GF-D8 (cell line): ENCODE measurements around the gene GPX8.
A peak's percentile ranks its signal among the peaks of the same experiment; 100 is the strongest.

Experiments used
- DNase-seq: peaks from one replicate; lab custom pipeline; 2025; lab: John Stamatoyannopoulos, UW

Gene GPX8, protein sequence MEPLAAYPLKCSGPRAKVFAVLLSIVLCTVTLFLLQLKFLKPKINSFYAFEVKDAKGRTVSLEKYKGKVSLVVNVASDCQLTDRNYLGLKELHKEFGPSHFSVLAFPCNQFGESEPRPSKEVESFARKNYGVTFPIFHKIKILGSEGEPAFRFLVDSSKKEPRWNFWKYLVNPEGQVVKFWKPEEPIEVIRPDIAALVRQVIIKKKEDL

DNA sequence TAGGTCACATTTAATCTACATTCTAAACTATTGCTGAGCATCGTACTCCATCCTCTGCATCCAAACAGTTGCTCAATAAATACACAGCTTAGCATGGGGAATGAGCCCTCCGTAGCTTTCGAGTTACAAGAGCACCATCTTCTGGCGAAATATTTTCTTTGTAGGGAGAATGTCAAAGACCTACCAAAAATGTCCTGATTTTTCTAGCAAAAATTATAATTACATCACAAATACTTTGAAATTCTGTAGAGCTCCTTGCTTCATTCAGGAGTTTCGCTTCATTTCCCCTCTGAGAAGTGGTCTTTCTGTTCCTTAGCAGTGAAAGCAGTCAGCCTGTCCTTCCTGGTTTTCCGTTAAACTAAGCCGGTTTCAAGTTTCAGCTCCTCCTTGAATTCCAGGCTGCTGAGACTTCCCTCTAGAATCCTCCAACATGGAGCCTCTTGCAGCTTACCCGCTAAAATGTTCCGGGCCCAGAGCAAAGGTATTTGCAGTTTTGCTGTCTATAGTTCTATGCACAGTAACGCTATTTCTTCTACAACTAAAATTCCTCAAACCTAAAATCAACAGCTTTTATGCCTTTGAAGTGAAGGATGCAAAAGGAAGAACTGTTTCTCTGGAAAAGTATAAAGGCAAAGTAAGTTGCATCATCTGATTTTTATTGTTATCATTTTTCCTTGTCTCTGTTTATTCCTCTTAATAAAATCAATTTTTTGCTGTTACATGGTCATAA, at the start of gene GPX8:
Gene GPX8, plus strand, starts transcription at position 409 of the 730 bp plus-strand sequence. Its CDS starts 22 bp downstream, at position 431.
- no peak for DNase-seq

DNA sequence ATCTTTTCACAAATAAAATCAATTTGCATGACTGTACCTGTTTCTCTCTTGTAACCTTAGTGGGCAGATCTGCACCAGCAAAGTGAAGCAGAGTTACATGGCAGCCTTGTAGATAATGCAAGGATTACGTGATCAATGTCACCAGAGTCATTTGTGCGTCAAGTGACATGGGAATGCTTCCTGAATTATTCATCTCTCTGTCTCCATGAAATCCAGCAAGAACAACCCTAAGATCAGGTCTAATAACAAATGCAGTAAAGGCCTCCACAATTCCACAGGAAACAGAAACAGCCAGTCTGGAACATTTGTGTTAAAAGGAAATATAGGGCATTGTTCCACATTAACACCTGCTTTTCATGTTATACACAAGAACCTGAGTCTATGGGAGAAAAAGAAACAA, 49.8 kb upstream of the GPX8 start:
- DNase-seq, result no peak

DNA sequence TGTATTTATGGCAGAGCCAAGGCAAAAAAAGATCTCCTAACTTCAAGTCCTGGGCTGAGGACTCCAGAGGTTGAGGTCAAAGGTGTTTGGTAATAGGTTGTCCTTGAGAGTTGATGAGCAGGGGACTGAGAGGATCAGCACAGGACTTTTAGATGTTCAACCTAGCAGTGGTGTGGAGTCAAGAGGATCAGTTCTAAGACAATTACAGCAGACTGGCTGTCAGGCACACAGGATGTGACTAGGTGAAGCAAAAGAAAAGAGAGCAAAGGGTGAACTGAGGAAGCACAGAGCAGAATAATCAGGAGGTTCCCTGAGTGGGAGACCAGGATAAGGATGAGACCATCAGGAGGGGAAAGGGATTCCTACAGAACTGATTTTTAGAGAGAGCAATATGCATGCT, 46.6 kb upstream of the GPX8 start:
- no peak for DNase-seq

DNA sequence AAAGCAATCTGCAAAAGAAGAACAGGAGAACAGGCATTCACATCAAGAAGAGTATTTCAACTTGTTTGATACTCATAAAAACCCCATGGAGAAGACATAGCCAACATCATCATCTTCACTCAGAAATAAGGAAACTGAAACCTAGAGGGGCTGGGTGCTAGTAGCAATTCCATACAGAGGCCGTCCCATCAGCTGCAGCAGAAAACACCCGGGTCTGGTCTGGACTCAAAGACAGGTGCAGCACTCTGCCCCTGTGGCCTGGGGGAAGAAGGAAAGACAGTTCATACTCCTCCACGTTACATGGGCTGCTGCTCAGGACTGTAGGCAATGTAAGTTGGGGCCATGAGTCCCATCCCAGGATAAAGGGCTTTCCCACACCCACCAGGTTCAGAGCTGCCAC, 45.9 kb upstream of the GPX8 start:
- DNase-seq, result no peak

DNA sequence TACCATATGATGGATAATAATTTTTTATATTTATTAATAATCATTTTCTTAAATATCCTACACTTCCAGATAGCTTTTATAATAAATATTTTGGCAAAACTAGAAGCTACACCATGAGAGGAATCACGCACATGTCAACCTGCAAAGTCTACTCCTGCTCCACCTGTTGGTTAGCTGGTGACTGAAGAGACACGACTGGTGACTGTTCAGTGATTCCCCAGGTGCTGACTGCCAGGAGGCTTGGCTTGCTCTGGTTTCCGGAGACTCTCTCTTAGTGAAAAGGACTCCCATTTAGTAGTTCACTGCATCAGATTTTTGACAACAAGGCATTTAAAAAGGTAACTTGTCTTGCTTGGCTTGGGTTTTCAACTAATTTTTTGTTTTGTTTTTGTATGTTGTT, 36.6 kb upstream of the GPX8 start:
- DNase-seq, result no peak

DNA sequence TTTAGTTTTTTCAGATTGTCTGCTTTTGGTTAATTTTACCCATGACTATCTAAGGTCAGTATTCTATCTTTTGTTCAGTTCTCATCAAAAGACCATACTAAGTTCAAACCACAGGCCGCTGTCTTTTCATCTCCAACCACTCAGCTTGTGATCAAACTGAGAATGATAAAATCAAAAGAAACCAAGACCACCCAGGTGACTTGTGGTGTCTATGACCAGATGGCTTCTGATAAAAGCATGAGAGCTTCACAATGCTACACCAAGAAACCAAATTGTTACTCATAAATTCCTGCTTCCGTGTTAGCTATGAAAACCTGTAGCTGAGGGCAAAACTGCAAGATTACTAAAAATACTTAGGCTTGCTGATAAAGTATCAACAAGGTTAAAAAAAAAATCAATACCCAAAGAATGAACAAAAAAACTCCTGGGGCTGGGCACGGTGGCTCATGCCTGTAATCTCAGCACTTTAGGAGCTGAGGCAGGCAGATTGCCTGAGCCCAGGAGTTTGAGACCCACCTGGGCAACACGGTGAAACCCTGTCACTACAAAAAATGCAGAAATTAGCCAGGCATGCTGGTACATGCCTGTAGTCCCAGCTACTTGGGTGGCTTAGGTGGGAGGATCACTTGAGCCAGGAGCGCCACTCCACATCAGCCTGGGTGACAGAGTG, 25.8 kb upstream of the GPX8 start:
- no peak for DNase-seq

DNA sequence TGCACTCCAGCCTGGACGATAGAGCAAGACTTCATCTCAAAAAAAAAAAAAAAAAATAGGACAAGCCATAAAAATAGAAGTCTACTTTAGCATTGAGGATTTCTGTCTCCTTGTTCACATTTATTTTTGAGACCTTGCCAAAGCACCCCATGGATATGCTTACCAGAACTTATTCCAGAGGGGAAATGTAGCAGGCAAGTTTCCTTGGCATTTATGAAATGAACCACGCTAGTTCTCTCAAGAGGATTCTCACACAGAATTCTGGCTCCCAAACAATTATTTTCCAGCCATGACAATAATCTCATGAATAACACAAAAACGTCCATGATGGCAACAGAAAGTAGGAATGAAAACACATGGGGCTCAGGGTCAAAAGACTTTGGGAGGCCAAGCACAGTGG, 23.4 kb upstream of the GPX8 start:
- no peak for DNase-seq

DNA sequence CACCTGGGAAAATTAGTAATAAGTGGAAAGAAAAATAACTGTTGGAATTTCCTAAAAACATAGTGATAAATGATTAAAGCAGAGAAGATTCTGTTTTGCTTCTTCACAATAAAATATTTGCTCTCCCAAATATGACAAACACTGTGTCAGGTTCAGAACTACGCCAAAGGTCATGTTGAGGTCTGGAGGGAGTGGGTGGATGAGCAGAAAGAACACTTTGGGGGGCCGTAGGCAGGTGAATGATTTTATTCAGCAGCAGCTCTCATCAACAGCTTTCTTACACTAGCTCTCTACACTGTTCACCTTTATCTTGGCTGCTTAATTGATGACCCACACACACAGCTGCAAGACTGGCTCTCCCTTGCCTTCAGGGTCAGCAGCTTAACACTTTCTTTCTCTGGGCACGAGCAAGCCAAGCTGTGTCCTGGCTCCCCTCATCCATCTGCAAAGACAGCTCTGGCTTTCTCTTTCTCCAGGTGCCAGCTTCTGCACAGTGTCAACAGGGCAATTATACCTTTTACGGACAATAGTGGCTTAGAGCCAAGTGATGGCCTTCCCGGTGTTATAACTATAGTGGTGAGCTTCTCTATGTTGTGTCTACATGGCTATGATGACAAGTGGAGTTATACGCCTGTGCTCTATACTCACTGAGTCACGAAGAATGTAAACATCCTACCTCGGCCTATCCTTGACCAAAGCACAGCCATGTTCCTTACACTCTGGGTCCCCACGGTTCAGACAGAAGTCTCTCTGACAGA, 18.9 kb upstream of the GPX8 start:
- DNase-seq, result no peak

DNA sequence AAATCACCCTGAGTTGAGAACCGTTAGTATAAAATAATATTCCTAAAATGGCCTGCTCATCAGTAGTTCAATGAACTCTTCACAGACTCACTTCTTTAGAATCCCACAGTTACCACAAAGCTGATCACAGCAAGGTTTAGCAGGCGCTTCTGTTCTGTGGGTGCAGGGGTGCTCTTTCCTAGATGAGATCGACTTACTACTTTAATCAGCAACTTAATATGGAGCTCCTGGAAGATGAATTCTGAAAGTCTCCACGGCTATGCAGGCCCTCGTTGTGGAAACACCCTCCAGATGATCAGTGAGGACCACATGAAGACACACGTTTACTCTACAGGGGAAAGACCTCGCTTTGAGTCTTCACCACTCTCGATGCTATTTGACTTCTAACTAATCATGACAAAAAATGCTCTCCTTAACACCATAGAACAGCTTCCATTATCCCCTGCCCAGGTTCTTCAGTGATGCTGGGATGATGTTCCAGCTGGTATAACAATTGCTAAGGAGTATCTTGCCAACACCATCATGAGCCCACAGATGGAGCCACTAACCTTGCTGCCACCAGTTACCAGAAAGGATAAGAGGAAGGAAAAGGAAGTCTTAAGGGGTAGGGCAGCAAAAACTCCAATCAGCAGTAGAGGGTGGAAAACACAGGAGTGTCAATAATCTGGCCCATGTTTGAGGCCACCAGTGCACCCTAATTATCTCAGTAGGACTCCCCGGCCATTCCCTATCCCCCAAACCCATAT, 17.9 kb upstream of the GPX8 start:
- DNase-seq, result no peak

DNA sequence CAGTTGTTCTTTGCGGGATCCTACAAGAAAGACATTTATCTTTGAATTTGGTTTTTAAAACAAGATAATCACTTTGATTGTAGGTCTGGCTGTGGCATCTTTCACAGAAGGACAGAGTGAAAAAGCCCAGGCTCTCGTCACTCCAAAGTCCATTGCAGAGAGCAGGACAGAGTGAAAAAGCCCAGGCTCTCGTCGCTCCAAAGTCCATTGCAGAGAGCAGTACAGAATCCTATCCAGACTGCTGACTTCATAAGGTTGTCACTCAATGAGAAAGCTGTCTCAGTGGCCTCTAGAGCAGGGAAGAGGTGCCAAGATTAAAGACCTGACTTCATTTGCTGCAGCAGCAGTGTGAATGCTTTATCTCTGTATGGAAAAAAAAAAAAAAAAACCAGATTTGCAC, 16.3 kb upstream of the GPX8 start:
- DNase-seq, result no peak

DNA sequence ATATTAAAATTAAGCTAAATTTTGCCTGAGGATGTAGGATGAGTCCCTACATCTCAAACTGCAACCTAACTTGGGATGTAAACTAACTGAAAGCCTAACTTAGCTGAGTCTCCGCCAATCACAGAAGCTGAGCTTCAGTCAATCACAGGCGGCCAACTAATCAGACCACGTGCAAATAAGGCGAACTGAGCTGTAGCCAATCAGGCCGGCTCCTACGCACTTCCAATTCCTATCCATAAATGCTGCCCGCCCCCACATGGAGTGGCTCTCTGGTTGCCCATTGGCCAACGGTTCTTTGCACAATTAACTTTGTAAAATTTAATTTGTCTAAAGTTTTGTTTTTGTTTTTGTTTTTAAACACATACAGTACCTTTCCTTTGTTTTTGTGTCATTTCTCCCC, 13.9 kb upstream of the GPX8 start:
- DNase-seq, result no peak

DNA sequence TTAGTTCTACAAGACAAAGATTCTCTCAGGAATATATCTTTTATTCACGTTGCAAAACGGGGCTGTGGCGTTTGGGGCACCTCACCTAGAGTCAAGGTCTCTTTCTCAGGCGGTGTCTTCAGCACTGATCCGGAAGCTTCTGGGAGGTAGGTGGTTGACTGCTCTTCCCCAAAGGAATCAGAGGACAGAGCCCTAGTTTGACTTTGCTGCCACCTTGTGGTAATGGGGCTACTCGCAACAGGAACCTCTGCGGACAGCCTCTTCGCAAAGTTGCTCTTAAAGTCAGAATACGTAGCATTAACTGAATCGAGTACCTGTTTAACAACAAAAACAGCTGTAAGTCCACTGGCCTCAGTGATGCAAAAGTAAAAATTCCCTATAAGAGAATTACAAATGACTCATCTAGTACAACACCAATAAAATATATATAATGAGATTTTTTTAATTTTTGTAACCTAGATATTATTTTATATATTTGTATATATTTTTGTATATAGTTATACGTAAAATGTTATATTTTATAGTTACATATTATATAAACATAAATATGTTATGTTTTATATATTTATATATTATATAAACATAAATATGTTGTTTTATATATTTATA, 13.3 kb upstream of the GPX8 start:
- DNase-seq, result peak; percentile 0

DNA sequence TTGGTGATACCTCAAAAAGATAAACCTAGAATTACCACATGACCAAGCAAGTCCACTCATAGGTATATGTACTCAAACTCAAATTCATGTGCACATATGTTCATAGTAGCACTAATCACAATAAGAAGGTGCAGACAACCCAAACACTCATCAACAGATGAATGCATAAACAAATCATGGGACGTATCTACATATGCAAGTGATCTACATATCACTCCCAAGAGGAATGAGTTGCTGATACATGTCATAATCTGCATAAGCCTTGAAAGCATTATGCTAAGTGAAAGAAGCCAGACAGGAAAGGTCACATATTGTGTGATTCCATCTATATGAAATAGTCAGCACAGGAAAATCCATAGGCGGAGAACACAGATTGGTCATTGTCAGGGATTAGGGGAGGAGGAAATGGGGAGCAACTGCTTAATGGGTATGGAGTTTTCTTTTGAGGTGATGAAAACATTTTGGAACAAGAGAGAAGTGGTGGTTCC, 10.6 kb upstream of the GPX8 start:
- DNase-seq, result no peak

DNA sequence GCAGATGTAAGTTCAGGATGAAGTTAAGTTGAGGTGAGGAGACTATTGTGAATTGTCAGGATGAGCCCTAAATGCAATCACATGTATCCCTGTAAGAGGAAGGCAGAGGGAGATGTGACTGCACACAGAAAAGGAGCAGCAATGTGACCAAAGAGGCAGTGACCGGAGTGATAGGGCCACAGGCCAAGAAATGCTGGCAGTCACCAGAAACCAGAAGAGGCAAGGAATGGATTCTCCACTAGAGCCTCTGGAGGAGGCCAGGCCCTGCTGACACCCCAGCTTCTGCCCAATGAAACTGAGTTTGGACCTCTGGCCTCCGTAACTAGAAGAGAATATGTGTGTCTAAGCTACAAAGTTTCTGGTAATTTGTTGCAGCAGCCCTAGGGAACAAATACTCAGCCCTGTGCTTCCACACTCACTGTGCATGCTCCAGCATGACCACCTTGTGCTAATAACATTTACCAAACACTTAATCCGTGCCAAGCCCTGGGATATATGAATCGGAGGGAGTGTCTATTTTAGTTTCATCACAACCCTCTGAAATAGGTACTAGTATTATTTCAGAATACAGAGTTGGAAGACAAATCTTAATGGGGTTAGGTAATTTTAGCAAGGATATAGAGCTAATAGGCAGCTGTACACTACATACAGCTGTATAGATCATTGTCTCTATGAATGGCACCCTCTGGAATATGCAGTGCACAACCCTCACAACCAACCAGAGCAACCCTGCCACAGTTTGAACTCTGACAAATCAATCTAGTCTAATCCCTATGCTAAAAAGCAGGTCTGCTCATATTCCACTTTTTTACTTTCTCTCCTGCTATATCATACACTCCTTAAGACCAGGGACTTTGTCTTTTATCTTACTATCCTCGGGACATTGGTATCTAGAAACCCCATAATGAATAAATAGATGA, 7.8 kb upstream of the GPX8 start:
- no peak for DNase-seq

DNA sequence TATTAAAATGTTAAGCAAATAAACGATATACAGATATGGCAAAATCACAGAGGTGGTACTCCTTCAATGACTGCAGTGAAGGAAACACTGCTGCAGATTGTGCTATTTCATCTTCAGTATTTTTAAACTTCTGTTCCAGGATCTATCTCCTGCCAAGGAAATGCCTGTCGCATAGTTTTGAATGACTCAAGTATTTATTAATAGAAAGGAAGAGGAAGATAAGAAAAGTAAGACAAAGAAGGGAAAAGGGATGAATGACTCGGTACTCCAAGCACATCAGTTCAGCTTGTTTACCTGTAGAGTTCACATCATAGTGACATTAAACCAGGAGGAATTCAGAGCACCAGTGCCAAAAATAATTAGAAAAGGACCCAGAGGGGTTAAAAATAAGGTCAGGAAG, 5.1 kb upstream of the GPX8 start:
- no peak for DNase-seq

DNA sequence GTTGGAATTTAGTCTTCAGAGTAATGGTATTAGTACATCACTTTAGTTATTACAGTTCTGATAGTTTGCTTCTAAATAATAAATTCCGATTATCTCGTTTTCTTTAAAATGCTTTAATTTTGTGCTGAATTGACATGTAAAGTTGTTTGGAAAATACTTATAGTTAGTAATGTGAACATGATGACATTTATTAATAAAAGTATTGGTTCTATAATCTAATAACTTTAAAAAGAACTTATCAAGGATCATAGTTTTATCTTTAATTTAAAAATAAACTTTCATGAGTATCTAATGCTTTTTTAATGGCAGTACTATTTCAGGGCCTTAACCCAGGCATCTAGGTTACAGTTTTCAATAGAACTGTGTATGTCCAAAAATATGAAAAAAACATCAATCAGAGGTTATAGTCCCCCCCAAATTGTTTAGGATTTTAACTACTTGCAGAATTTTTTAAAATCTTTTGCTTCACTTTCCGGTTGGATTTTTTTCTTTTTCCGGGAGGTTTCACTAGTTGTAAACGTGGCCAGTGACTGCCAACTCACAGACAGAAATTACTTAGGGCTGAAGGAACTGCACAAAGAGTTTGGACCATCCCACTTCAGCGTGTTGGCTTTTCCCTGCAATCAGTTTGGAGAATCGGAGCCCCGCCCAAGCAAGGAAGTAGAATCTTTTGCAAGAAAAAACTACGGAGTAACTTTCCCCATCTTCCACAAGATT, 680 bp downstream of the GPX8 start:
- DNase-seq, result no peak

DNA sequence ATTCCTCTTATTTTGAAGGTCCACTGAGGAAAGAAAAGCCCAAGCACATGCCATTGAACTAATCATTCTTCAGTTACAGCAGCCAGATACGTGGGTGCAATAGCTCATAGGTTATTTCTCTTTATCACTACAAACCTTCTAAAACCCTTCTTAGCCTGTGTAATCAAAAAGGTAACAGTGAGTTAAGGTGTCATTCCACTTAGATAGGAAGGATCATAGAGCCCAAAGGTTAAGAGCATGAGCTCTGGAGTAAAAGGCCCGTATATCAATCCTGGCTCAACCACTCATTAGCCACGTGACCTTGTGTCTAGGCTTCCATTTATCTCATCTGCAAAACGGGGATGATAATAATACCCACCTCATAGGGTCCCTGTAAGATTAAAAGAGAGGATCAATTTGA, 2.7 kb downstream of the GPX8 start:
- no peak for DNase-seq

DNA sequence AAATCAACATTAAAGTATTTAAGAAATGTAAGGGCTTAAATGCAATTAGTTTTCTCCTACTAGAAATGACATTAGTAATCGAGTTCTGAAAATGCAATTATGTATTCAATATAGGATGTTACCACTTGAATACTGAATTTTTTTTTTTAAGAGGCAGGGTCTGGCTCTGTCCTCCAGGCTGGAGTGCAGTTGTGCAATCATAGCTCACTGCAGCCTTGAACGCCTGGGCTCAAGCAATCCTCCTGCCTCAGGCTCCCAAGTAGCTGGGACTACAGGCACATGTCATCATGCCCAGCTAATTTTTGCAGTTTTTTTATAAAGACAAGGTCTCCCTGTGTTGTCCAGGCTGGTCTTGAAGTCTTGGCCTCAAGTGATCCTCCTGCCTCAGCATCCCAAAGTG, 11.5 kb downstream of the GPX8 start:
- no peak for DNase-seq

DNA sequence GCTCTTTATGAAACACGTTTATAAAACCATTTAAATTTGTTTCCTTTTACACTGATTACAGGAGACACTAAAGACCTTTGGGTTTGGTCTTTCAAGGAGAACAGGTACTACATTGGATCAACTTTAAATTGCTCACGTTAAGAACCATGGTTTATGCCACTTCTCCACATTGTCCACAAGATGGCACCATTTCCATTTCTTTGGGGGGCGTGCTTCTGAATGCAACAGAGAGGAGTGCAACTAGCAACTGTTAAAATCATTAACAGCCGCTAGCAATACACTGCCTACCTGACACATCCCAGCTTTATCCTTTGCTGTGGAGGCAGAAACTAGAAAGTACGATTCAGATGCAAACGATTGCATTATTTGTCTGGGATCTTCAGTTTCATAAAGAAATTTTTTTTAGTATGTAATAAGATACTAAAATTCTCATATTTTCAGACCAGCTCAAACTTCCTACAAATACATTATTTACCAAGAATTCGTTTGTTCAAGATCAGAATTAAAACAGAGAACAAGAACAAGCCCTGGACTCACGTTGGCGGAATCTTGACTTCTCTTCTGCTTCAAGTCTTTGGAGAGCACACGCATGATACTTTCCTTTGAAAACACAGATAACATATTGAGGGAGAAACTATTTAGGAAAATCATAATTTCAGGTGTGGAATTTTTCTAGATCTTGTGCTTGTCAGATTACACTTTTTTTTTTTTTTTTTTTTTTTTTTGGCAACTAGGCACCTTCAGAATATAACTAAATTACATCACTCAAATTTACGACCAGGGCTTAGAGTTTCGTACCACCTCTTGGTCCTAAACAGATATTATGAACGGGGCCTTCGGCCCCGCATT, 12.3 kb downstream of the GPX8 start:
- no peak for DNase-seq
